ENCODE measurements around the gene PHF21A.

DNA sequence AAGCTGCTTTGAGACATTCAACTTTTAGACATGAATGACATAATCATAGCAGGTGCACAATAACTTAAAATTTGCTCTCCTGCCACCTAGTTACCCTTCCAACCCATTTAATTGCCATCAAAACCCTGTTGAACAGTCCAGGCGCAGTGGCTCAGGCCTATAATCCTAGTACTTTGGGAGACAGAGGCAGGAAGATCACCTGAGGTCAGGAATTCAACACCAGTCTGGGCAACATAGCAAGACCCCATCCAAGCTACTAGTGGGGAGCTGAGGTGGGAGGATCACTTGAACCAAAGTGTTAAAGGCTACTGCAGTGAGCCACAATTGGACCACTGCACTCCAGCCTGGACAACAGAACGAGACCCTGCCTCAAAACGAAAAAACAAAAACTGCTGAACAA lies 4.0 kb upstream of the PHF21A start:
- TF ChIP-seq SUZ12 (IDR thresholded peaks at IDR 0.05) = no peak
- no peak for TF ChIP-seq FOXM1 (IDR thresholded peaks at IDR 0.05; ENCODE audit: borderline replicate concordance)
- no peak for TF ChIP-seq ZNF384 (IDR thresholded peaks at IDR 0.05)
- no peak for TF ChIP-seq TARDBP (IDR thresholded peaks at IDR 0.05)
- TF ChIP-seq FOXK2 (IDR thresholded peaks at IDR 0.05) = no peak
- no peak for TF ChIP-seq NFRKB (IDR thresholded peaks at IDR 0.05)
- no peak for TF ChIP-seq HDGF (IDR thresholded peaks at IDR 0.05; ENCODE audit: borderline replicate concordance)
